ENCODE measurements around the gene ATP11A. TPM values are rescaled to one million over a fixed set of nuclear protein-coding genes. Genes with fewer than 3 reads are reported as not detected.

ATP11A gene
- total and polyA plus RNA-seq, 9 of the 15 experiments (the other 6 are each of a cell fraction or from before 2014, with no cell fraction given), result 0.38 to 34.2 (median 4.2) TPM

- H3K27me3 ChIP-seq (ENCODE audit: control insufficient read depth in 2 of 2, insufficient read depth in 2 of 2, low read length in 2 of 2), result peaks cover 10 to 34% of the 10 kb centered on the region in 2 experiments; a peak in 4 of 5 replicates
- DNase-seq (ENCODE audit: extremely low read depth in 1 of 4, low spot score in 3 of 4) (no peak), FAIRE-seq (no peak), ATAC-seq (no peak; the same call in 2 of the 3 replicates)
- H3K9me1 ChIP-seq (ENCODE audit: control insufficient read depth, insufficient read depth, low read length), result no peaks in the 10 kb centered on the region
- H3K79me2 ChIP-seq (ENCODE audit: control insufficient read depth, insufficient read depth, low read length), result no peaks in the 10 kb centered on the region
- no peak for TF ChIP-seq PML (IDR thresholded peaks at IDR 0.05; ENCODE audit: low read length)
- TF ChIP-seq, protein P1, sequence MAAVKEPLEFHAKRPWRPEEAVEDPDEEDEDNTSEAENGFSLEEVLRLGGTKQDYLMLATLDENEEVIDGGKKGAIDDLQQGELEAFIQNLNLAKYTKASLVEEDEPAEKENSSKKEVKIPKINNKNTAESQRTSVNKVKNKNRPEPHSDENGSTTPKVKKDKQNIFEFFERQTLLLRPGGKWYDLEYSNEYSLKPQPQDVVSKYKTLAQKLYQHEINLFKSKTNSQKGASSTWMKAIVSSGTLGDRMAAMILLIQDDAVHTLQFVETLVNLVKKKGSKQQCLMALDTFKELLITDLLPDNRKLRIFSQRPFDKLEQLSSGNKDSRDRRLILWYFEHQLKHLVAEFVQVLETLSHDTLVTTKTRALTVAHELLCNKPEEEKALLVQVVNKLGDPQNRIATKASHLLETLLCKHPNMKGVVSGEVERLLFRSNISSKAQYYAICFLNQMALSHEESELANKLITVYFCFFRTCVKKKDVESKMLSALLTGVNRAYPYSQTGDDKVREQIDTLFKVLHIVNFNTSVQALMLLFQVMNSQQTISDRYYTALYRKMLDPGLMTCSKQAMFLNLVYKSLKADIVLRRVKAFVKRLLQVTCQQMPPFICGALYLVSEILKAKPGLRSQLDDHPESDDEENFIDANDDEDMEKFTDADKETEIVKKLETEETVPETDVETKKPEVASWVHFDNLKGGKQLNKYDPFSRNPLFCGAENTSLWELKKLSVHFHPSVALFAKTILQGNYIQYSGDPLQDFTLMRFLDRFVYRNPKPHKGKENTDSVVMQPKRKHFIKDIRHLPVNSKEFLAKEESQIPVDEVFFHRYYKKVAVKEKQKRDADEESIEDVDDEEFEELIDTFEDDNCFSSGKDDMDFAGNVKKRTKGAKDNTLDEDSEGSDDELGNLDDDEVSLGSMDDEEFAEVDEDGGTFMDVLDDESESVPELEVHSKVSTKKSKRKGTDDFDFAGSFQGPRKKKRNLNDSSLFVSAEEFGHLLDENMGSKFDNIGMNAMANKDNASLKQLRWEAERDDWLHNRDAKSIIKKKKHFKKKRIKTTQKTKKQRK (IDR thresholded peaks at IDR 0.05; ENCODE audit: borderline replicate concordance, low read depth, low read length), result no peak
- H3K9me3 ChIP-seq (replicated peaks; ENCODE audit: control insufficient read depth, insufficient read depth, low read depth, low read length), result no peaks in the 10 kb centered on the region; the same call in 1 of the 2 replicates
- H3K4me2 ChIP-seq (ENCODE audit: insufficient read depth, low read length), result no peak overlapping the region
- no peaks in the 10 kb centered on the region; a peak in 1 of 5 replicates for H3K4me1 ChIP-seq (replicated peaks in 1 of 2; ENCODE audit: control insufficient read depth in 2 of 2, insufficient read depth in 2 of 2, low read length in 2 of 2)
- BruUV-seq (replicated peaks), result no TSS peak
- H3K4me3 ChIP-seq, result no peak overlapping the region
- POLR2A ChIA-PET, result no interaction called here
- H3K36me3 ChIP-seq (ENCODE audit: control insufficient read depth, insufficient read depth, low read length), result no peaks in the 10 kb centered on the region
- no peak overlapping the region for H3K9ac ChIP-seq (ENCODE audit: insufficient read depth in 1 of 2, low read depth in 2 of 2, low read length in 2 of 2)
- H4K20me1 ChIP-seq (replicated peaks; ENCODE audit: control insufficient read depth, insufficient read depth, low read length), result no peaks in the 10 kb centered on the region
- H3K27ac ChIP-seq (ENCODE audit: extremely low read depth, low read depth, low read length), result no peak overlapping the region
- H2AFZ ChIP-seq (ENCODE audit: low read depth, low read length), result no peak overlapping the region
- in situ Hi-C loops (cut with MboI), result loop anchor here (25.0 kb wide), 1 partner anchor 461 kb away; no protein-coding TSS in a partner anchor
- CTCF ChIA-PET (ENCODE audit: low intra/inter-chr PET ratio), result no interaction called here
- intact Hi-C loops (cut with micrococcal nuclease), result no loop called here
- WGBS (ENCODE audit: insufficient coverage, low coverage, missing lambda C conversion rate), result 18% methylated on average over 15 of the region's 15 CpGs
These were observed 236.2 kb downstream of the ATP11A start for GRCh38 chr13:112926003-112926402.
